H1 (cell line): ENCODE measurements around the gene RNF182. TPM values are rescaled to one million over a fixed set of nuclear protein-coding genes. Genes with fewer than 3 reads are reported as not detected.

Source experiments
- CHD7 ChIP-seq: fragments of 300-600 bp; sonication (generic); IDR thresholded peaks from 2 replicates; pipeline ENCODE4 v1.7.1; 2012; ENCODE audit warnings: low read length, moderate library complexity, mild to moderate bottlenecking, inconsistent platforms; ENCODE audit not compliant: insufficient replicate concordance
- polyA plus RNA-seq, 7 experiments: library from polyadenylated mRNA; depleted of rRNA in 3 of 7; stranded (reverse) in 5 of 7; unstranded in 2 of 7; fragments of >200 nt in 5 of 7; fragments of 200-250 nt in 2 of 7; gene quantifications; 1 replicate in 5 of 7; 2 replicates in 1 of 7; 4 replicates in 1 of 7; pipeline versions ENCODE4 v1.2.1 to v1.2.3, GENCODE V29; 2011 to 2013; ENCODE audit warnings: missing spikeins in 2 of 7, mixed read lengths in 2 of 7
- total RNA-seq: library from RNA; stranded (reverse); fragmentation: NEBNext Ultra II Directional; extraction: Animal tissue kit (Norgen Biotek cat#: 25700); gene quantifications from 2 replicates; pipeline ENCODE4 v1.2.1, GENCODE V29; 2021

Gene RNF182
- total and polyA plus RNA-seq, 2 of the 8 experiments (the other 6 are each of a cell fraction or from before 2014, with no cell fraction given): 6.2 to 10.7 TPM

- TF ChIP-seq CHD7: no peak
Observed at GRCh38 chr6:13924146-13924948, 405 bp upstream of the RNF182 start (continued).
